GM21576 (cell line): ENCODE data around the gene KRTAP10-4.
"Not testable (repeated sequence)": the region's sequence is repeated elsewhere in the genome, so short reads cannot be mapped to it uniquely, and the experiment has no call there.

Experiments
- ATAC-seq: cut with Tn5 transposase; IDR thresholded peaks from one replicate; pipeline ENCODE4 v1.9.1; 2021; ENCODE audit warnings: mild to moderate bottlenecking, moderate library complexity; ENCODE audit not compliant: unreplicated experiment

The KRTAP10-4 gene

DNA sequence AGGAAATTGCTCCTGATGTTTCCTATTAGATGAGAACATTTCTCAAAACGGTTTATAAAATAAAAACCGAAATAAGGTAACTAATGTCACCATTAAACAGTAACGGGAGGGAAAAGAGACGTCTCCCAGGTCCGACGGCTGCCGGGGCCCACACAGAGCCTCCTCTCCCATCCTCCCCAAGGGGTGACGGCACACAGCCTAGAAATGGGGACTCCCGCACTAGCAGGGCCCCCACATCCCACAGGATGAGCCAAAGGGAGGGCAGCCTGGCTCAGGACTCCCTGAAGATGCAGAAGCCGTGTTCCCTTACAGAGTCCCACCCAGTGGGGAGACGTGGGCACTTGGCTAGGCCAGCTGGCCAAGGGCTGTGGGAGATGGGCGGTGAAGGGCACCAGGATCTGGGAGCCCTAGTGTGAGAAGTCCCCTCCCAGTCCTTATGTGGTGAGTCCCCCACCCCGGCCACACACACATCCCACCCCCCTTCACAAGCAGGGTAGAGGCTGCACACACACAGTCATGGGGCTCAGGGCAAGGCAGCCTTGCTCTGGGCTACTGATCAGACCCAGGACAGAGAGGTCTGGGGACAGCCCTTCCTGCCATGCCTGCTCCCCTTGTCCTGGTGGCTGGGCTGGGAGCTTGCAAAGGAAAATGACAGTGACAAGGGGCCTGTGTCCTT is 18.2 kb upstream of the KRTAP10-4 start:
- ATAC-seq, result no peak

DNA sequence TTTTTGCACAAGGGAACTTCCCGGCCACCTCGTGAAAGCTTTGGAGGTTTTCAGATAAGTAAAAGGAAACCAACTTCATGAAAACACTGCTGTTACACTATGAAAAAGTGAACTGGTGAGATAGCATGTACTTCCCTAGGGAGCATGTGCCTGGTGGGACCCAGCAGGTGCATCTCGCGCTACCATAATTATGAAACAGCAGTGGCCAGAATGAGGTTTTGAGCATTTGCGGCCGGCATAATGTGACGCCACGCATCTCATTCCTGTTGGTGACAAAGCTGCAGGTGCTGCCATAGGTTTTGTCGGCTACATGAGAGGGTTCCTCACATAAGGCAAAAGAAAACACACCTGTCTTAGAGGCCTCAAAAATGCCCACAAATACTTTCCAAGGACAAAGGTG is 16.6 kb upstream of the KRTAP10-4 start:
- no peak for ATAC-seq

DNA sequence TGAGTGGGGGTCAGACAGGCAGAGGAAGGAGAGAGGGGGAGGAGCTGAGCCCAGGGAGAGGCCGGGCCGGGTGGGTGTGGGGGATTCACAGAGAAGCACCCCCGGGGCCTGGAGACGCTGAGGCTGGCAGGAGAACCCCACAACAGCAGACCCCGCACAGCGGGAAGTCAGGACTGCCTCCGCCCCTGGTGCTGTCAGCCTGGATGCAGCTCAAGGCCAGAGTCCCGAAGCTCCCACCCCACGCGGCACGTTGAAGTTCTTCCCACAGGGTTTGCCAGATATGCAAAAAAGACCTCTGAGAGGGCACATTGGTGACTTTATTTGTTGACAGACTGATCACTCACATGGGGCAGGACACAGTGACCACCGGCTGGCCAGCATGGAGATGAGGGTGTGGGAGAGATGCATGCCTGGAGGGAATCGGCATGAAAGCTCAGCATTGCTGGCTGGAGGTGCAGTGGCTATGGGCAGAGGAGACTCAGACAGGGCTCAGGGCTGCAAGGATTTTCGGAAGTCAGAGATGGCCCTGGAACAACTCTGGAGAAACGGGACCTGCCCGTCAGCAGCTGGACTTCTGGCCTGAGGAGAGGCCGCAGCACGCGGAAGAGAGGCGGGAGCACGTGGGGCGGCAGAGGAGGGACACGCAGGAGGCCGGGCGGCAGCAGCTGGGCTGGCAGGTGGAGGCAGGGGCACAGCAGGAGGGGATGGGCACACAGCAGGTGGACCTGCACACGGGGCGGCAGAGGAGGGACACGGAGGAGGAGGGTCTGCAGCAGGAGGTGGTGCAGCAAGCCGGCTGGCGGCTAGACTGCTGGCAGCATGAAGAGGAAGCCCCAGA is 15.8 kb upstream of the KRTAP10-4 start:
- no peak for ATAC-seq

DNA sequence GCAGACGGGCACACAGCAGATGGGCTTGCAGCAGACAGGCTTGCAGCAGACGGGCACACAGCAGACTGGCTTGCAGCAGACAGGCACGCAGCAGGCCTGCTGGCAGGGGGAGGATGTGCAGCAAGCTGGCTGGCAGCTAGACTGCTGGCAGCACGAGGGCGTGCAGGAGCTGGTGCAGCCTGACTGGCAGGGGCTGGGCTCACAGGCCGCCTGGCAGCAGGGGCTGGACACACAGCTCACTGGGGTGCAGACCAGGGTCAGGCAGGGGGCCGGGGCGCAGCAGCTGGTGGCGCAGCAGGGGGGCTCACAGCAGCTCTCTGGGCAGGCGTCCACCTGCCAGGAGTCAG is 15.2 kb upstream of the KRTAP10-4 start:
- ATAC-seq, result not testable (repeated sequence)

DNA sequence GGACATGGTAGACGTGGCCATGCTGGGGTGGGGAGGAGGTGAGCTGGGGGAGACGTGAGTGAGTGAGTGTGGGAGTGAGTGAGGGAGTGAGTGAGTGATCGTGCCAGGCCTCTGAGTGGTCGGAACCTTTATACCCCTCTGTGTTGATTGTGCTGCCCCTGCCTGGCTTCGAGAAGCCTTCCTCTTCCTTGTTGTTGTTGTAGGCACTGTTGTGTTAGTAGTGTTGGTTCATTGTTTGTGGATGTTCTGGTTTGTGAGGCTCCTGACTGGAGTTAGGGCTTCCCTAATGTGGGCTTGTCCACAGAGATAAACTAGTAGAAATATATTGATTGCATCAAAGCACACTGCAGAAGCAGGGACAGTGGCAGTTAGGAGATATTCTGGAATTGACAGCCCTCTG is 14.8 kb upstream of the KRTAP10-4 start, which contains the start of gene KRTAP10-3:
KRTAP10-3 (minus strand) TSS at position 101 of the 400 bp plus-strand sequence; CDS start at position 21, 80 bp downstream.
- no peak for ATAC-seq

DNA sequence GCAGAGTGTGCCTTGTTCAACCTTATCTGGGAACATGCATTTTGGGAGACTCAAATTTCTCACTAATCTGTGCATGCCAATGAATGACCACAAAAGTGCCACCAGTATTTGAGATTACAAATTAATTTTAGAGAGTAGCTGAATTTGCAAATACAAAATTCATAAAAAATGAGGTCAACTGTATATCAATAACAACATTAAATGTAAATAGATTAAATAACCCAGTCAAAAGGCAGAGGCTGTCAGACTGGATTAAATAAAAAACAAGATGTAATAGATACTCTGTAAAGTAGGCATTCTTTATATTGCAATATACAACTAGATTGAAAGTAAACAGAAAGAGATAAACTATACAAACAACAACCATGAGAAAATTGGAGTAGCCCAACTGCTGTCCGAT is 9.4 kb upstream of the KRTAP10-4 start:
- ATAC-seq, result no peak

GRCh38 chr21:44564886-44565598 is 8.5 kb upstream of the KRTAP10-4 start:
- ATAC-seq, result no peak

DNA sequence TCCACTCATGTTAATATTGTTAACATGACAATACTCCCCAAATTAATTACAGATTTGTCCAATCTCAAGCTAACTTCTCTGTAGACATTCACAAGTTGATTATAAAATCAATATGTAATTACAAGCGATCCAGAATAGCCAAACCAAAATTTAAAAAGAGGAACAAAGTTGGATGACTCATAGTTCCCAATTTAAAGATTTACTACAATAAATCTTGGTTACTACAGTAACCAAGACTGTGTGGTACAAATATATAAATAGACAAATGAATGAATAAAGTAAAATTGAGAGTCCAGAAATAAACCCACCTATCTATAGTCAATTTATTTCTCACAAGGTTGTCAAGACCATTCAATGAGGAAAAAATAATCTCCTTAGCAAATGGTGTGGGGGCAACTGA is 7.1 kb upstream of the KRTAP10-4 start:
- no peak for ATAC-seq

DNA sequence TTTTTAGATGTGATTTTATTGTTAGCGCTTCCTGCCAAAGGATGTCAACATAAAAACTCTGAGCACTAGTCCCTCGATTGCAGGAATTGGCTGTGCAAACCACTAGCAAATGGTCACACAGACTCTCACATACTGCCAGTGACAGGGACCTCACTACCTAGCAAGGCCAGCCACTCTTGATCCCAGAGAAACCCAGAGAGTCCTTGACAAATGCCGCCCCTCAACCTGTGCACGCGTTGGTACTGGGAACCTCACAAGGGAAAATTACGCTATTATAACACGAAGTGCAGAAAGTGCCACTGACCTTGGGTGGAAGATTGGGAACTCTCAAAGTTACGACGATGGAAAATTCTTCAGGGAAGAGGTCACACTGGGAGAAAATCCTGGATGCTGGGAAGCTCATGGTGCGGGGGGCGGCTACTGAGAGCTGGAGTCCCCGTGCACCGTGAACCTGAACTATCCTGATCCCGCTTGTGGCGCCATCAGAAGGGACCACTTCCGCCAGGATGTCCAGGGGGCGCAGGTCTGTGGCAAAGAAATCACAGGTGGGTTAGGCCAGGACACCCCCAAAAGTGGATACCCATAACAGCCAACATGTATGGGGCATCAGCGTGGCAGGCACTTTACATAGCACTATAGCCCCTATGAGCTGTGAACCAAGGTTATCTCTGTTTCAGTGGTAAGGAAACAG is 5.9 kb upstream of the KRTAP10-4 start:
- ATAC-seq, result no peak

DNA sequence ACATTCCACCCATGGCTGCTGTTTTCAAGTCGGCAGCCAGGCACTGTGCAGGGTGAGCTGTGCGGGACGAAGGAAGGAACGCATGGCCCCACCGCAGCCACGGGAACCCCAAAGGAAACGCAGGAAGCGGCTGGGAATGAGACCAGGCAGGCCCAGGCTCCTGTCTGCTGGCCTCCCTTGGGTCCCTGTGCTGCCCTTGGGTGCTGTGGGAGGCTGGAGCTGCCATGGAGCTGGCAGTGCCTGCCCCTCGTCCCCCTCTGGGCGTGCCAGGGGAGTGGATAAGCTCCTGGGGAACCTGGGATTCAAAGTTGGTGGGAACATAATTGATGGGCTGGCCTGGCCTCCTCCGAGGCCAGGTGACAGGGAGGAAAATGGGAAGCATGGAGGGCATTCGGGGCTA is 5.3 kb upstream of the KRTAP10-4 start:
- ATAC-seq, result no peak

DNA sequence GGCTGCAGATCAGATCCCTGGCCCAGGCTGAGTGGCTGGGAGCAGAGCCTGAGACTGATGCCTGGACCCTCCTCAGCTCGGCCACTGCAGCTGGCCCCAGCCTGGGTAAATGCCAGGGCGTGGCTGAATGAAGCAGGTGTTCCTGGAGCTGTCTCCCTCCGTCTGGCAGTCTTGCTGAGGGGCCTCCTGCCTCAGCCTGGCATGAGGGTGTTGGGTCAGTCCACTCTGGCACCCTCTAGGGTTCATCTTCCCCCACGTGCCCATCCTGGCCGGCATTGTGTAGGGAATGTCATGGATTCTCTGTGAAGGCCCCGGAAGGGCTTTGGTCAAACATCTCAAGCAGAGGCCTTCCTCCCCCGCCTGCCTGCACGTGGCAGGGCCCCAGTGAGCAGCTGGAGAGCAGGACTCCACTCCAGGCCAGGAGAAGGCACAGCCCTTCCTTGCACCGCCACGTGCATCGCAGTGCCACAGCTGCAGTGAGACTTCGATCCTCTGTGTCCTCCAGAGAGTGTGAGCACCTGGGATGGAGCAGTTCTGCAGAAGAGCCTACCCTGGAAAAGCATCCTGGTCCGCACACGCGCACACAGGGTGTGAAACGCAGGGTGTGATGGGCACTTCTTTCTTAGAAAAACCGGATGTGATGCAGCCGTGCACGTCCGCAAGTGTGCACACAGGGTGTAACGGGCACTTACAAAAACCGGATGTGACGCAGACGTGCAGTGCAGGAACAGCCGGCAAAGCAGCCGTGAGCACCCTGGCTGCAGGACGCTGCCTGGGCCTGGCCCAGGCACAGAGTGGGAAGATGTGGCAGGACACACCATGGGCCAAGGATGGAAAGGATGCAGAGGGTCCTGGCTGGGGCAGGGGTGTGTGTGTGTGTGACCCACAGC is 4.6 kb upstream of the KRTAP10-4 start:
- no peak for ATAC-seq

- ATAC-seq, result no peak
Measured at GRCh38 chr21:44569861-44570517, 3.5 kb upstream of the KRTAP10-4 start.

DNA sequence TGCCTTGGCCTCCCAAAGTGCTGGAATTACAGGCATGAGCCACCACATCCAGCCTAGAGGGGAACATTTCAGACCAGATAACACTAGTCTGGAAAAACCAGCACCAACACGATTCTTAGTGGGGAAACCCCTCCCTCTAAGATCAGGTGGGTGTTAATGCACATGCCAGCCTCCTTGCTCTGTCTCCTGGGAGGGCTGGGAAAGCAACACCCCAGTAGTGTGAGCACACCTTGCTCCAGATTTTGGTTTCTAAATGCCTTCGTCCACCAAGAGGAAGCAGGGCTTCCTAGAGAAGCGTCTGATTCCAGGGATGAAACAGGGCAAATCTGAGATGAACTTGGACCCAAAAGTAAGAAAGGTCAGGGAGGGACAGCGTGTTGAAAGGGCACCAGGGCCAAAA is 2.2 kb upstream of the KRTAP10-4 start:
- no peak for ATAC-seq

DNA sequence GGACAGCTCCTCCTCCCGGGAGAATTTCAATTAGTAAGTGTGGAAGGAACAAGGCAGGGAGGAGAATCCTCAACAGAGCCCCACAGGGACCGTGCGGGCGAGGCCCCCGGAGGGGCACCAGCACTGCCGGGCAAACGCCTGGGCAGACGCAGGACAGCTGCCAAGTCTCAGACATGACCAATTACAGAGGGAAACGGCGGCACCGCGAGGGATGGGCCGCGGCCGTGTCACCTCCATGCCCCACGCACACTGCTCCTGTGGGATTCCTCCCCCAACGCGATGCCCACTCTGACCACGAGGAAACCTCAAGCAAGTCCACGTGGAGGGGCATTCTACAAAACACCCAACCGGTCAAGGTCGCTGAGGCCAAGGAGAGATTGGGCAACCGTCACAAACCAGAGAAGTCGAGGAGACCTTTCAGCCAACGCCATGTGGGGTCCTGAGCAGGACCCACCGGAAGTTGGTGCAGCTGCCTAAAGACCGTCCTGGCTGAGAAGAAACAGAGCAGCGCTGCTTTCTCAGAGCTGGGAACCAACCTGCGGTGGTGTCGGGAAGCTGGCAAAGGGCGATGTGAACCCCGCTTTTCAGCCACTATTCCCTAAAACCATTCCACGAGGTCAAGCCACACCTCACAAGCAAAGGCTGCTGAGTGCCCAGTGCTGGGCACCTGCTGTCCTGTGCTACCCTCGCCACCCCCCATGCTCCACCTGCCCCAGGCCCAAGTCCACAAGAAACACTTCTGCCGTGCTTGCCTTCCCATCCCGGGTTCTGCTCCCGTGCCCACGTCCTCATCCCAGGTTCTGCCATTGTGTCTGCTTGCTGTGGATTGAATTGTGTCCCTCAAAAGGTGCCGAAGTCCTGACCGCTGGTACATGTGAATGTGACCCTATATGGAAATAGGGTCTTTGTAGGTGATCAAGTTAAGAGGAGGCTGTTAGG is 1.4 kb upstream of the KRTAP10-4 start:
- no peak for ATAC-seq

GRCh38 chr21:44572959-44573583 is 458 bp upstream of the KRTAP10-4 start:
- ATAC-seq, result no peak

DNA sequence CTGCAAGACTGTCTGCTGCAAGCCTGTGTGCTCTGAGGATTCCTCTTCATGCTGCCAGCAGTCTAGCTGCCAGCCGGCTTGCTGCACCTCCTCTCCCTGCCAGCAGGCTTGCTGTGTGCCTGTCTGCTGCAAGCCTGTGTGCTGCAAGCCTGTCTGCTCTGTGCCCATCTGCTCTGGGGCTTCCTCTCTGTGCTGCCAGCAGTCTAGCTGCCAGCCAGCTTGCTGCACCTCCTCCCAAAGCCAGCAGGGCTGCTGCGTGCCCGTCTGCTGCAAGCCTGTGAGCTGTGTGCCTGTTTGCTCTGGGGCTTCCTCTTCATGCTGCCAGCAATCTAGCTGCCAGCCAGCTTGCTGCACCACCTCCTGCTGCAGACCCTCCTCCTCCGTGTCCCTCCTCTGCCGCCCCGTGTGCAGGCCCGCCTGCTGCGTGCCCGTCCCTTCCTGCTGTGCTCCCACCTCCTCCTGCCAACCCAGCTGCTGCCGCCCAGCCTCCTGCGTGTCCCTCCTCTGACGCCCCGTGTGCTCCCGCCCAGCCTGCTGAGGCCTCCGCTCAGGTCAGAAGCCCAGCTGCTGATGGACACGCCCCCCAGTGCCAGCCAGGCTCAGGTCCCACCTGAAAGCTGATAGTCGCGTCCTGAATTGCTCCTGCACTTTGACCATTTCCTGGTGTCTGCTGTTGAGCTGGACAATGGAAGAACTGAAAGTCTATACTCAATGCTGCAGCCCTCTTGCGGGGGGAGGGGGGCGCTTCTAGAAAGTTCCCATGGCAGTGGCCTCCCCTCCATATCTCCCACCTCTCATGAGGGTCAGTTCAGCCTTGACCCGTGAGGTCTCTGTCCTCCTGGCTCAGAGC is 1.2 kb downstream of the KRTAP10-4 start:
- no peak for ATAC-seq
